Suprapubic skin (tissue), 4 donors: ENCODE data around the gene CLDN10. TPM values are rescaled to one million over a fixed set of nuclear protein-coding genes. Genes with fewer than 3 reads are reported as not detected.

Experiments used
- DNase-seq, 2 donors: peaks; one replicate each; pipeline ENCODE4 v3.0.0-alpha.2; 2019; ENCODE audit warnings: low spot score in 2 of 2
- H3K27ac ChIP-seq: fragments of 200-600 bp; sonication (generic); one replicate; pipeline ENCODE4 v1.5.1; 2019
- H3K27me3 ChIP-seq: fragments of 200-600 bp; sonication (generic); one replicate; pipeline ENCODE4 v1.5.1; 2019
- H3K36me3 ChIP-seq: fragments of 200-600 bp; sonication (generic); one replicate; pipeline ENCODE4 v1.5.1; 2019
- H3K4me1 ChIP-seq: fragments of 200-600 bp; sonication (generic); one replicate; pipeline ENCODE4 v1.5.1; 2019
- H3K4me3 ChIP-seq: fragments of 200-600 bp; sonication (generic); one replicate; pipeline ENCODE4 v1.5.1; 2019; ENCODE audit warnings: mild to moderate bottlenecking
- H3K9me3 ChIP-seq: fragments of 200-600 bp; sonication (generic); one replicate; pipeline ENCODE4 v1.5.1; 2019
- CTCF ChIP-seq, 2 donors: fragments of 200-600 bp in 1 of 2; fragments of 450-650 bp in 1 of 2; sonication (generic) in 1 of 2; IDR thresholded peaks; one replicate each; pipeline ENCODE4 v1.5.1; 2016 to 2019; ENCODE audit warnings: antibody characterized with exemption in 2 of 2, mild to moderate bottlenecking in 1 of 2, moderate library complexity in 1 of 2
- EP300 ChIP-seq: sonication (generic); formaldehyde crosslinking; IDR thresholded peaks from one replicate; pipeline ENCODE4 v1.6.1; 2017; ENCODE audit warnings: antibody characterized with exemption
- POLR2A ChIP-seq, 2 donors: fragments of 450-650 bp; IDR thresholded peaks; one replicate each; pipeline ENCODE4 v1.6.1; 2017; ENCODE audit warnings: antibody characterized with exemption in 2 of 2, mild to moderate bottlenecking in 2 of 2, moderate library complexity in 2 of 2
- POLR2AphosphoS5 ChIP-seq, 3 donors: sonication (generic); formaldehyde crosslinking; IDR thresholded peaks; one replicate each; pipeline ENCODE4 v1.6.1; 2017; ENCODE audit warnings: antibody characterized with exemption in 3 of 3
- WGBS: methylation state at CpG from one replicate; pipeline ENCODE4 v1.1.5; 2018; 5-methylcytosine and 5-hydroxymethylcytosine counted together
- total RNA-seq, 4 donors: library from RNA; depleted of rRNA; stranded (reverse); fragments of >200 nt; gene quantifications; one replicate each; pipeline ENCODE4 v1.1.0, GENCODE V29; 2016

The CLDN10 gene
- total RNA-seq, 4 donors from 2014 or later: 14.3 to 38.7 (median 22.0) TPM

GRCh38 chr13:95573221-95573620, 20.7 kb downstream of the CLDN10 start:
- DNase-seq: no peak
- H3K36me3 ChIP-seq: no peaks in the 10 kb centered on the region
- TF ChIP-seq POLR2AphosphoS5 (IDR thresholded peaks at IDR 0.05) (no peak), CTCF (IDR thresholded peaks at IDR 0.05) (no peak), EP300 (no peak), POLR2A (IDR thresholded peaks at IDR 0.05) (no peak)
- no peak overlapping the region for H3K27ac ChIP-seq
- H3K4me1 ChIP-seq: no peaks in the 10 kb centered on the region
- 84% methylated on average over 4 of the region's 4 CpGs for WGBS
- H3K4me3 ChIP-seq: no peak overlapping the region
- no peaks in the 10 kb centered on the region for H3K27me3 ChIP-seq
- H3K9me3 ChIP-seq: no peaks in the 10 kb centered on the region

GRCh38 chr13:95579303-95579702, 26.8 kb downstream of the CLDN10 start:
- Histone ChIP-seq H3K36me3 (peaks cover 8% of the 10 kb centered on the region), H3K27me3 (no peaks in the 10 kb centered on the region), H3K4me1 (no peaks in the 10 kb centered on the region), H3K9me3 (no peaks in the 10 kb centered on the region), H3K4me3 (no peak overlapping the region), H3K27ac (no peak overlapping the region)
- TF ChIP-seq POLR2A (IDR thresholded peaks at IDR 0.05): no peak
- no peak for TF ChIP-seq EP300
- no peak for TF ChIP-seq POLR2AphosphoS5 (IDR thresholded peaks at IDR 0.05)
- TF ChIP-seq CTCF (IDR thresholded peaks at IDR 0.05): no peak
- WGBS: 91% methylated on average over 3 of the region's 3 CpGs
- DNase-seq: no peak

GRCh38 chr13:95585867-95586266, 33.3 kb downstream of the CLDN10 start:
- no peak for TF ChIP-seq EP300
- no peak for TF ChIP-seq POLR2AphosphoS5 (IDR thresholded peaks at IDR 0.05)
- no peak for TF ChIP-seq POLR2A (IDR thresholded peaks at IDR 0.05)
- TF ChIP-seq CTCF (IDR thresholded peaks at IDR 0.05): no peak
- no peaks in the 10 kb centered on the region for H3K4me1 ChIP-seq
- no peaks in the 10 kb centered on the region for H3K9me3 ChIP-seq
- H3K27ac ChIP-seq: no peak overlapping the region
- 68% methylated on average over 4 of the region's 4 CpGs for WGBS
- no peaks in the 10 kb centered on the region for H3K27me3 ChIP-seq
- H3K36me3 ChIP-seq: peaks cover 21% of the 10 kb centered on the region
- DNase-seq: no peak
- H3K4me3 ChIP-seq: no peak overlapping the region

- no peak for DNase-seq
- Histone ChIP-seq H3K27ac (no peak overlapping the region), H3K4me3 (no peak overlapping the region), H3K36me3 (peaks cover 15% of the 10 kb centered on the region), H3K27me3 (no peaks in the 10 kb centered on the region), H3K4me1 (no peaks in the 10 kb centered on the region), H3K9me3 (no peaks in the 10 kb centered on the region)
- WGBS: 83% methylated on average over 3 of the region's 3 CpGs
- no peak for TF ChIP-seq CTCF (IDR thresholded peaks at IDR 0.05)
- no peak for TF ChIP-seq POLR2AphosphoS5 (IDR thresholded peaks at IDR 0.05)
- no peak for TF ChIP-seq POLR2A (IDR thresholded peaks at IDR 0.05)
- no peak for TF ChIP-seq EP300
Observed at GRCh38 chr13:95588134-95588533, 35.6 kb downstream of the CLDN10 start.

GRCh38 chr13:95588721-95589120, 36.2 kb downstream of the CLDN10 start:
- Histone ChIP-seq H3K36me3 (peaks cover 15% of the 10 kb centered on the region), H3K27me3 (no peaks in the 10 kb centered on the region), H3K4me1 (no peaks in the 10 kb centered on the region), H3K9me3 (no peaks in the 10 kb centered on the region), H3K4me3 (no peak overlapping the region), H3K27ac (no peak overlapping the region)
- WGBS: 97% methylated on average over 2 of the region's 2 CpGs
- DNase-seq: no peak
- TF ChIP-seq CTCF (IDR thresholded peaks at IDR 0.05) (no peak), POLR2AphosphoS5 (IDR thresholded peaks at IDR 0.05) (no peak), POLR2A (IDR thresholded peaks at IDR 0.05) (no peak), EP300 (no peak)
